HepG2 (cell line): Measurements from ENCODE around the gene IHH. TPM values are rescaled to one million over a fixed set of nuclear protein-coding genes. Genes with fewer than 3 reads are reported as not detected.

Experiments
- AHR ChIP-seq: IDR thresholded peaks from 2 replicates; pipeline ENCODE4 v1.6.1; 2018; ENCODE audit warnings: missing genetic modification reagents, missing compliant biosample characterization
- ARNTL ChIP-seq: sonication (generic); formaldehyde crosslinking; IDR thresholded peaks from 2 replicates; pipeline ENCODE4 v1.4.0; 2020; ENCODE audit warnings: mild to moderate bottlenecking, missing genetic modification reagents
- ATF3 ChIP-seq: sonication (generic); formaldehyde crosslinking; IDR thresholded peaks from 2 replicates; pipeline ENCODE4 v1.4.0; 2020; ENCODE audit warnings: missing genetic modification reagents
- DBP ChIP-seq: sonication (generic); formaldehyde crosslinking; IDR thresholded peaks from 2 replicates; pipeline ENCODE4 v1.4.0; 2020; ENCODE audit warnings: missing genetic modification reagents; ENCODE audit errors: not compliant biosample characterization
- EEA1 ChIP-seq: sonication (generic); formaldehyde crosslinking; IDR thresholded peaks from 2 replicates; pipeline ENCODE4 v1.5.1; 2020; ENCODE audit warnings: mild to moderate bottlenecking, missing genetic modification reagents, borderline replicate concordance
- FOSL2 ChIP-seq: sonication (generic); formaldehyde crosslinking; IDR thresholded peaks from 2 replicates; pipeline ENCODE4 v1.4.0; 2020; ENCODE audit warnings: missing genetic modification reagents
- GATAD2A ChIP-seq: IDR thresholded peaks from 2 replicates; pipeline ENCODE4 v1.6.1; 2016
- HDAC2 ChIP-seq: sonication (generic); formaldehyde crosslinking; IDR thresholded peaks from 2 replicates; pipeline ENCODE4 v1.4.0; 2020; ENCODE audit warnings: missing genetic modification reagents
- HMG20A ChIP-seq: IDR thresholded peaks from 2 replicates; pipeline ENCODE4 v1.6.1; 2016; ENCODE audit warnings: borderline replicate concordance
- IRF2 ChIP-seq: IDR thresholded peaks from 2 replicates; pipeline ENCODE4 v1.6.1; 2018; ENCODE audit warnings: missing genetic modification reagents, missing compliant biosample characterization
- KLF9 ChIP-seq: IDR thresholded peaks from 2 replicates; pipeline ENCODE4 v1.6.1; 2016; ENCODE audit warnings: low read depth
- MAF1 ChIP-seq: sonication (generic); formaldehyde crosslinking; IDR thresholded peaks from 2 replicates; pipeline ENCODE4 v1.5.0; 2020; ENCODE audit warnings: missing genetic modification reagents, borderline replicate concordance
- MTF1 ChIP-seq: sonication (generic); formaldehyde crosslinking; IDR thresholded peaks from 2 replicates; pipeline ENCODE4 v1.5.0; 2020; ENCODE audit warnings: missing genetic modification reagents
- NFKB2 ChIP-seq: sonication (generic); formaldehyde crosslinking; IDR thresholded peaks from 2 replicates; pipeline ENCODE4 v1.4.0; 2020; ENCODE audit warnings: missing genetic modification reagents, borderline replicate concordance
- ONECUT2 ChIP-seq: sonication (generic); formaldehyde crosslinking; IDR thresholded peaks from 2 replicates; pipeline ENCODE4 v1.4.0; 2020; ENCODE audit warnings: missing genetic modification reagents
- PHF20 ChIP-seq: sonication (generic); formaldehyde crosslinking; IDR thresholded peaks from 2 replicates; pipeline ENCODE4 v1.5.0; 2020; ENCODE audit warnings: mild to moderate bottlenecking, missing genetic modification reagents
- RAD51 ChIP-seq: fragments of 450-650 bp; IDR thresholded peaks from 2 replicates; pipeline ENCODE4 v1.6.1; 2016; ENCODE audit warnings: borderline replicate concordance
- RXRB ChIP-seq: IDR thresholded peaks from 2 replicates; pipeline ENCODE4 v1.6.1; 2016; ENCODE audit warnings: borderline replicate concordance, missing genetic modification reagents, missing compliant biosample characterization
- TEAD3 ChIP-seq: optimal IDR thresholded peaks from 2 replicates; pipeline ENCODE3; 2016; ENCODE audit warnings: borderline replicate concordance
- TGIF2 ChIP-seq: IDR thresholded peaks from 2 replicates; pipeline ENCODE4 v1.6.1; 2016; ENCODE audit warnings: control low read depth, missing compliant biosample characterization
- THAP11 ChIP-seq: IDR thresholded peaks from 2 replicates; pipeline ENCODE4 v1.6.1; 2016; ENCODE audit warnings: missing biosample characterization, missing genetic modification reagents
- THRA ChIP-seq: sonication (generic); formaldehyde crosslinking; IDR thresholded peaks from 2 replicates; pipeline ENCODE4 v1.4.0; 2020; ENCODE audit warnings: missing genetic modification reagents, borderline replicate concordance
- ZBTB26 ChIP-seq: IDR thresholded peaks from 2 replicates; pipeline ENCODE4 v1.6.1; 2016; ENCODE audit warnings: missing compliant biosample characterization, missing genetic modification reagents, borderline replicate concordance
- ZNF263 ChIP-seq: sonication (generic); formaldehyde crosslinking; IDR thresholded peaks from 2 replicates; pipeline ENCODE4 v1.4.0; 2020; ENCODE audit warnings: missing genetic modification reagents
- ZNF331 ChIP-seq: sonication (generic); formaldehyde crosslinking; IDR thresholded peaks from 2 replicates; pipeline ENCODE4 v1.4.0; 2020; ENCODE audit warnings: missing genetic modification reagents
- ZNF546 ChIP-seq: sonication (generic); formaldehyde crosslinking; conservative IDR thresholded peaks from 2 replicates; pipeline ENCODE4 v1.8.1; 2023; ENCODE audit warnings: mild to moderate bottlenecking, missing genetic modification reagents
- ZNF550 ChIP-seq: sonication (generic); formaldehyde crosslinking; IDR thresholded peaks from 2 replicates; pipeline ENCODE4 v1.4.0; 2020; ENCODE audit warnings: mild to moderate bottlenecking, missing genetic modification reagents, borderline replicate concordance
- ZNF749 ChIP-seq: sonication (generic); formaldehyde crosslinking; IDR thresholded peaks from 2 replicates; pipeline ENCODE4 v1.8.0; 2022; ENCODE audit warnings: mild to moderate bottlenecking, missing genetic modification reagents, moderate library complexity, borderline replicate concordance
- ZNF777 ChIP-seq: sonication (generic); formaldehyde crosslinking; IDR thresholded peaks from 2 replicates; pipeline ENCODE4 v1.4.0; 2020; ENCODE audit warnings: missing genetic modification reagents
- ZSCAN12 ChIP-seq: sonication (generic); formaldehyde crosslinking; IDR thresholded peaks from 2 replicates; pipeline ENCODE4 v1.9.0; 2021; ENCODE audit warnings: mild to moderate bottlenecking, missing genetic modification reagents
- polyA plus RNA-seq, 8 experiments: library from polyadenylated mRNA; depleted of rRNA in 3 of 8; stranded (reverse) in 7 of 8; unstranded in 1 of 8; fragments of >200 nt; fragmentation: Illumina TruSeq in 4 of 8; extraction: Trizol in 4 of 8; gene quantifications; 2 replicates each; pipeline versions ENCODE4 v1.2.1 to v1.2.3, GENCODE V29; 2011 to 2016; ENCODE audit warnings: low read depth in 4 of 8, missing spikeins in 1 of 8, mixed read lengths in 1 of 8; ENCODE audit not compliant: insufficient read depth in 1 of 8
- total RNA-seq, 5 experiments: library from RNA; depleted of rRNA; stranded (reverse); fragments of >200 nt; fragmentation: Illumina TruSeq; extraction: Trizol; gene quantifications; 2 replicates each; pipeline ENCODE4 v1.2.3, GENCODE V29; 2016; ENCODE audit warnings: low read depth in 1 of 5

IHH gene
- total and polyA plus RNA-seq, 2 of the 13 experiments (the other 11 are each of a cell fraction or from before 2014, with no cell fraction given), result 0.42 TPM; not detected in 1

- TF ChIP-seq ZNF749, result peak; percentile 78; the same call in 1 of the 2 replicates
- TF ChIP-seq MTF1 (CRISPR knock-in tag), result 0 out of 2 replicates have a peak, but pooled peaks have one; percentile 31
- peak; percentile 81 for TF ChIP-seq DBP
- TF ChIP-seq RAD51, result no peak
- peak; percentile 89 for TF ChIP-seq TGIF2 (CRISPR knock-in tag)
- peak; percentile 84; the same call in 1 of the 2 replicates for TF ChIP-seq NFKB2 (CRISPR knock-in tag)
- peak; percentile 50; the same call in 1 of the 2 replicates for TF ChIP-seq THAP11 (CRISPR knock-in tag)
- TF ChIP-seq TEAD3 (CRISPR knock-in tag), result peak; percentile 43
- no peak for TF ChIP-seq GATAD2A (CRISPR knock-in tag)
- TF ChIP-seq ATF3 (CRISPR knock-in tag), result peak; percentile 50; the same call in 1 of the 2 replicates
- TF ChIP-seq FOSL2, result peak; percentile 42; the same call in 1 of the 2 replicates
- TF ChIP-seq ONECUT2 (CRISPR knock-in tag), result peak; percentile 9; the same call in 1 of the 2 replicates
- TF ChIP-seq HMG20A (CRISPR knock-in tag), result 0 out of 2 replicates have a peak, but pooled peaks have one; percentile 44
- peak; percentile 70 for TF ChIP-seq RXRB
- TF ChIP-seq IRF2 (CRISPR knock-in tag), result peak; percentile 49; the same call in 1 of the 2 replicates
- TF ChIP-seq PHF20 (CRISPR knock-in tag), result 0 out of 2 replicates have a peak, but pooled peaks have one; percentile 41
- peak; percentile 58 for TF ChIP-seq THRA (CRISPR knock-in tag)
- no peak for TF ChIP-seq ZNF550 (CRISPR knock-in tag)
- peak; percentile 49 for TF ChIP-seq ZNF263 (CRISPR knock-in tag)
- peak; percentile 86; the same call in 1 of the 2 replicates for TF ChIP-seq KLF9
- TF ChIP-seq ZNF546, result no peak
- TF ChIP-seq ZBTB26 (CRISPR knock-in tag), result peak; percentile 90
- 0 out of 2 replicates have a peak, but pooled peaks have one; percentile 36 for TF ChIP-seq ZSCAN12
- TF ChIP-seq HDAC2 (CRISPR knock-in tag), result peak; percentile 73
- TF ChIP-seq AHR (CRISPR knock-in tag), result peak; percentile 74; the same call in 1 of the 2 replicates
- peak; percentile 76; the same call in 1 of the 2 replicates for TF ChIP-seq ZNF331 (CRISPR knock-in tag)
- TF ChIP-seq EEA1 (CRISPR knock-in tag), result no peak
- peak; percentile 55; the same call in 1 of the 2 replicates for TF ChIP-seq ARNTL
- peak; percentile 60 for TF ChIP-seq ZNF777
- TF ChIP-seq MAF1 (CRISPR knock-in tag), result no peak
Measured at GRCh38 chr2:219045937-219046550, 14.7 kb downstream of the IHH start (continued).
